A549 (cell line): ENCODE results near the gene GRID1. TPM values are rescaled to one million over a fixed set of nuclear protein-coding genes. Genes with fewer than 3 reads are reported as not detected.

Source experiments
- ATAC-seq, 2 experiments: fragments of 200-7000 bp in 1 of 2; fragments of >200 bp in 1 of 2; cut with Nextera tagmentation in 1 of 2; cut with Tn5 transposase in 1 of 2; 3 replicates each; pipeline versions ENCODE4 v1.8.0 to v1.9.1; 2018 to 2020; ENCODE audit warnings: mild to moderate bottlenecking in 1 of 2, moderate library complexity in 1 of 2
- CTCF ChIA-PET: fragments of 300-600 bp; sonication (Branson Sonifier 250); formaldehyde crosslinking; extraction: SDS; loops from one replicate; lab custom pipeline; 2021; ENCODE audit warnings: antibody characterized with exemption, inconsistent platforms; lab: Yijun Ruan, JAX
- POLR2A ChIA-PET: fragments of 350-600 bp; formaldehyde crosslinking; extraction: SDS; loops from one replicate; lab custom pipeline; 2021; ENCODE audit warnings: antibody characterized with exemption, inconsistent platforms; lab: Yijun Ruan, JAX
- DNase-seq, 2 experiments: peaks; one replicate each; pipeline versions ENCODE4 v3.0.0 to v3.0.0-alpha.2; 2011 to 2016; ENCODE audit warnings: low read depth in 1 of 2, low spot score in 1 of 2
- FAIRE-seq: peaks from 2 replicates; lab custom pipeline; 2011; peaks lifted over from hg19 to GRCh38; lab: Jason Lieb, UNC
- H3K27ac ChIP-seq, 2 experiments: fragments of >200 bp; sonication (Bioruptor Twin); formaldehyde crosslinking; 3 replicates each; pipeline ENCODE4 v1.5.1; 2016 to 2017
- H3K4me1 ChIP-seq: fragments of >200 bp; sonication (Bioruptor Twin); formaldehyde crosslinking; 3 replicates; pipeline ENCODE4 v1.6.1; 2016
- H3K4me2 ChIP-seq: fragments of >200 bp; sonication (Bioruptor Twin); formaldehyde crosslinking; 3 replicates; pipeline ENCODE4 v1.6.1; 2016
- H3K4me3 ChIP-seq: fragments of >200 bp; sonication (Bioruptor Twin); formaldehyde crosslinking; 3 replicates; pipeline ENCODE4 v1.5.1; 2016
- H3K9me3 ChIP-seq: fragments of >200 bp; sonication (Bioruptor Twin); formaldehyde crosslinking; 3 replicates; pipeline ENCODE4 v1.6.1; 2016
- ATOH8 ChIP-seq: fragments of 250-450 bp; sonication (Bioruptor Pico); IDR thresholded peaks from 2 replicates; pipeline ENCODE4 v1.5.0; 2020; ENCODE audit warnings: low read depth, mild to moderate bottlenecking, moderate library complexity
- BCL3 ChIP-seq: fragments of >200 bp; sonication (Bioruptor Twin); formaldehyde crosslinking; IDR thresholded peaks from 3 replicates; pipeline ENCODE4 v1.6.1; 2016
- CBX2 ChIP-seq: fragments of 200-600 bp; sonication (generic); IDR thresholded peaks from 2 replicates; pipeline ENCODE4 v1.6.1; 2016; ENCODE audit warnings: low read depth, mild to moderate bottlenecking, borderline replicate concordance
- CEBPB ChIP-seq, 2 experiments: fragments of >200 bp in 1 of 2; sonication (Bioruptor Twin) in 1 of 2; formaldehyde crosslinking in 1 of 2; IDR thresholded peaks; 2 replicates each; pipeline ENCODE4 v1.6.1; 2012 to 2016
- FOSB ChIP-seq: fragments of 250-450 bp; sonication (Bioruptor Pico); IDR thresholded peaks from 2 replicates; pipeline ENCODE4 v1.5.0; 2020; ENCODE audit warnings: mild to moderate bottlenecking, moderate library complexity
- GATA3 ChIP-seq: IDR thresholded peaks from 2 replicates; pipeline ENCODE4 v1.6.1; 2012; ENCODE audit warnings: borderline replicate concordance
- HDAC2 ChIP-seq: fragments of 200-600 bp; sonication (generic); IDR thresholded peaks from 2 replicates; pipeline ENCODE4 v1.6.1; 2016
- HES2 ChIP-seq: fragments of >200 bp; sonication (Bioruptor Twin); formaldehyde crosslinking; IDR thresholded peaks from 2 replicates; pipeline ENCODE4 v1.6.1; 2016
- HOXA7 ChIP-seq: fragments of 250-450 bp; sonication (Bioruptor Pico); IDR thresholded peaks from 2 replicates; pipeline ENCODE4 v1.5.0; 2020; ENCODE audit warnings: mild to moderate bottlenecking, moderate library complexity
- HOXB5 ChIP-seq: fragments of 250-450 bp; sonication (Bioruptor Pico); IDR thresholded peaks from 2 replicates; pipeline ENCODE4 v1.5.0; 2020; ENCODE audit warnings: mild to moderate bottlenecking, moderate library complexity
- JUNB ChIP-seq: fragments of >200 bp; sonication (Bioruptor Twin); formaldehyde crosslinking; IDR thresholded peaks from 2 replicates; pipeline ENCODE4 v1.6.1; 2016
- KDM5A ChIP-seq: fragments of 200-600 bp; sonication (generic); IDR thresholded peaks from 2 replicates; pipeline ENCODE4 v1.6.1; 2016; ENCODE audit warnings: antibody characterized with exemption, mild to moderate bottlenecking
- MAFK ChIP-seq: fragments of 450-650 bp; IDR thresholded peaks from 2 replicates; pipeline ENCODE4 v1.6.1; 2014; ENCODE audit not compliant: partially characterized antibody
- MYC ChIP-seq: IDR thresholded peaks from 2 replicates; pipeline ENCODE4 v1.6.1; 2012; ENCODE audit warnings: mild to moderate bottlenecking, inconsistent platforms, low read length, improper control_type of control experiment, borderline replicate concordance
- NR3C1 ChIP-seq: fragments of >200 bp; sonication (Bioruptor Twin); formaldehyde crosslinking; IDR thresholded peaks from 3 replicates; pipeline ENCODE4 v1.6.1; 2017
- PHF8 ChIP-seq: fragments of 200-600 bp; sonication (generic); IDR thresholded peaks from 2 replicates; pipeline ENCODE4 v1.6.1; 2016; ENCODE audit warnings: low read depth, mild to moderate bottlenecking, antibody characterized with exemption, moderate library complexity, borderline replicate concordance
- RAD21 ChIP-seq, 2 experiments: fragments of >200 bp in 1 of 2; sonication (Bioruptor Twin) in 1 of 2; formaldehyde crosslinking in 1 of 2; IDR thresholded peaks in 1 of 2; conservative IDR thresholded peaks in 1 of 2; 2 replicates in 1 of 2; 3 replicates in 1 of 2; pipeline ENCODE4 v1.6.1; 2012 to 2018; ENCODE audit warnings: inconsistent platforms in 1 of 2
- RARB ChIP-seq: fragments of 250-450 bp; sonication (Bioruptor Pico); IDR thresholded peaks from 2 replicates; pipeline ENCODE4 v1.8.0; 2021; ENCODE audit warnings: mild to moderate bottlenecking, moderate library complexity
- RCOR1 ChIP-seq: fragments of 150-350 bp; IDR thresholded peaks from 2 replicates; pipeline ENCODE4 v1.6.1; 2014; ENCODE audit warnings: antibody characterized with exemption, low read length, low read depth
- REST ChIP-seq: fragments of 200-600 bp; sonication (generic); IDR thresholded peaks from 2 replicates; pipeline ENCODE4 v1.6.1; 2016; ENCODE audit warnings: antibody characterized with exemption, mild to moderate bottlenecking, moderate library complexity
- RFX5 ChIP-seq: fragments of 450-650 bp; IDR thresholded peaks from 2 replicates; pipeline ENCODE4 v1.7.1; 2014; ENCODE audit warnings: antibody characterized with exemption, mild to moderate bottlenecking, moderate library complexity
- RNF2 ChIP-seq: fragments of 200-600 bp; sonication (generic); IDR thresholded peaks from 2 replicates; pipeline ENCODE4 v1.6.1; 2016; ENCODE audit warnings: low read depth, mild to moderate bottlenecking, antibody characterized with exemption, moderate library complexity, borderline replicate concordance
- TFCP2L1 ChIP-seq: fragments of 250-450 bp; sonication (Bioruptor Pico); IDR thresholded peaks from 2 replicates; pipeline ENCODE4 v1.5.0; 2021; ENCODE audit warnings: mild to moderate bottlenecking
- WGBS: methylation state at CpG from one replicate; pipeline ENCODE4 v1.1.6; 2017; ENCODE audit errors: missing lambda C conversion rate; 5-methylcytosine and 5-hydroxymethylcytosine counted together
- polyA plus RNA-seq, 4 experiments: library from polyadenylated mRNA; depleted of rRNA in 3 of 4; stranded (reverse); fragments of >200 nt; fragmentation: RNase III in 1 of 4; extraction: RNeasy Plus Mini Kit Qiagen cat#74134 plus additional on column Dnase treatment in 1 of 4; gene quantifications; 2 replicates in 3 of 4; 3 replicates in 1 of 4; pipeline ENCODE4 v1.2.3, GENCODE V29; 2011 to 2017

GRID1 gene
- polyA plus RNA-seq, 2 of the 4 experiments (the other 2 are of a cell fraction), result 0.14 to 0.30 TPM

- POLR2A ChIA-PET, result no interaction called here
- no peak for FAIRE-seq
- no peaks in the 10 kb centered on the region for H3K9me3 ChIP-seq
- no peak for TF ChIP-seq BCL3
- TF ChIP-seq CBX2, result no peak
- TF ChIP-seq MYC, result no peak
- TF ChIP-seq RNF2, result no peak
- TF ChIP-seq KDM5A, result no peak
- no peak for TF ChIP-seq PHF8
- no peak for TF ChIP-seq RCOR1
- TF ChIP-seq RAD21 (conservative IDR thresholded peaks at IDR 0.05 in 1 of 2, IDR thresholded peaks at IDR 0.05 in 1 of 2), result no peak
- TF ChIP-seq RARB (CRISPR knock-in tag), result no peak
- TF ChIP-seq FOSB, result no peak
- TF ChIP-seq HES2, result no peak
- no peak for TF ChIP-seq REST
- no peak for TF ChIP-seq TFCP2L1 (CRISPR knock-in tag)
- H3K4me1 ChIP-seq, result no peaks in the 10 kb centered on the region
- no peak overlapping the region for H3K4me2 ChIP-seq
- ATAC-seq, result no peak
- no peak for DNase-seq
- no peak overlapping the region for H3K27ac ChIP-seq
- 19% methylated on average over 6 of the region's 7 CpGs for WGBS
- no peak overlapping the region for H3K4me3 ChIP-seq
- CTCF ChIA-PET, result no interaction called here
Observed at GRCh38 chr10:86061278-86062197, 305.1 kb downstream of the GRID1 start.

GRCh38 chr10:86060386-86061277 is 306.0 kb downstream of the GRID1 start:
- no peak for ATAC-seq

GRCh38 chr10:86059892-86060291 is 306.7 kb downstream of the GRID1 start:
- no peak for ATAC-seq
- 46% methylated on average over 3 of the region's 3 CpGs for WGBS
- FAIRE-seq, result no peak

More at GRCh38 chr10:86060386-86061277, 306.0 kb downstream of the GRID1 start:
- Histone ChIP-seq H3K4me3 (no peak overlapping the region), H3K4me1 (no peaks in the 10 kb centered on the region), H3K4me2 (no peak overlapping the region), H3K27ac (no peak overlapping the region), H3K9me3 (no peaks in the 10 kb centered on the region)
- CTCF ChIA-PET, result no interaction called here
- 7% methylated on average over 8 of the region's 9 CpGs for WGBS
- POLR2A ChIA-PET, result no interaction called here
- no peak for TF ChIP-seq HOXB5
- TF ChIP-seq HDAC2, result no peak
- no peak for TF ChIP-seq CEBPB (IDR thresholded peaks at IDR 0.05)
- no peak for TF ChIP-seq RFX5
- FAIRE-seq, result no peak
- DNase-seq, result no peak

More at GRCh38 chr10:86059892-86060291, 306.7 kb downstream of the GRID1 start:
- DNase-seq, result no peak
- ChIA-PET CTCF (no interaction called here), POLR2A (no interaction called here)
- no peak overlapping the region for H3K4me2 ChIP-seq
- H3K4me3 ChIP-seq, result no peak overlapping the region
- H3K9me3 ChIP-seq, result no peaks in the 10 kb centered on the region
- no peaks in the 10 kb centered on the region for H3K4me1 ChIP-seq
- H3K27ac ChIP-seq, result no peak overlapping the region
- TF ChIP-seq MYC (no peak), RFX5 (no peak), ATOH8 (CRISPR knock-in tag) (no peak), MAFK (no peak), JUNB (no peak), HOXA7 (CRISPR knock-in tag) (no peak), KDM5A (no peak), GATA3 (no peak), NR3C1 (no peak)
